Body of pancreas (tissue), 4 donors: ENCODE results near the gene APPL1.

Experiments
- CTCF ChIP-seq, 7 experiments: fragments of 450-650 bp in 4 of 7; fragments of 200-600 bp in 3 of 7; sonication (generic) in 3 of 7; IDR thresholded peaks; one replicate each; pipeline ENCODE4 v1.5.1; 2016 to 2019; ENCODE audit warnings: antibody characterized with exemption in 7 of 7
- POLR2A ChIP-seq, 3 donors: fragments of 450-650 bp; IDR thresholded peaks; one replicate each; pipeline ENCODE4 v1.6.1; 2016; ENCODE audit warnings: antibody characterized with exemption in 3 of 3, mild to moderate bottlenecking in 2 of 3

GRCh38 chr3:57287205-57287604 lies 59.7 kb downstream of the APPL1 start:
- TF ChIP-seq CTCF (IDR thresholded peaks at IDR 0.05): no peak
- no peak for TF ChIP-seq POLR2A (IDR thresholded peaks at IDR 0.05)
